GM19438 (cell line): Measurements from ENCODE around the gene MRPS35.
"Not testable (repeated sequence)": the region's sequence is repeated elsewhere in the genome, so short reads cannot be mapped to it uniquely, and the experiment has no call there.

Experiments used
- ATAC-seq: cut with Tn5 transposase; IDR thresholded peaks from one replicate; pipeline ENCODE4 v1.9.1; 2021; ENCODE audit warnings: low read depth; ENCODE audit not compliant: unreplicated experiment

The MRPS35 gene

GRCh38 chr12:27707216-27707615 is 3.4 kb upstream of the MRPS35 start:
- no peak for ATAC-seq

GRCh38 chr12:27709212-27709931 is 1.3 kb upstream of the MRPS35 start:
- ATAC-seq, result no peak

GRCh38 chr12:27709932-27710591 is 570 bp upstream of the MRPS35 start:
- peak; percentile 34 for ATAC-seq

- ATAC-seq, result no peak
These were observed 668 bp downstream of the MRPS35 start for GRCh38 chr12:27711317-27711682.

- ATAC-seq, result no peak
These were observed 1.3 kb downstream of the MRPS35 start for GRCh38 chr12:27711967-27712366.

GRCh38 chr12:27723212-27723611 is 12.6 kb downstream of the MRPS35 start:
- no peak for ATAC-seq

GRCh38 chr12:27730097-27730588 is 19.5 kb downstream of the MRPS35 start:
- ATAC-seq, result no peak

- ATAC-seq, result no peak
These were observed 21.6 kb downstream of the MRPS35 start for GRCh38 chr12:27732281-27732680.

- peak; percentile 70 for ATAC-seq
These were observed 22.5 kb downstream of the MRPS35 start for GRCh38 chr12:27733052-27733656.

- ATAC-seq, result no peak
These were observed 23.2 kb downstream of the MRPS35 start for GRCh38 chr12:27733791-27734190.

- not testable (repeated sequence) for ATAC-seq
These were observed 23.7 kb downstream of the MRPS35 start for GRCh38 chr12:27734321-27734720.

GRCh38 chr12:27743601-27744000 is 33.0 kb downstream of the MRPS35 start:
- no peak for ATAC-seq

GRCh38 chr12:27745734-27746133 is 35.1 kb downstream of the MRPS35 start:
- not testable (repeated sequence) for ATAC-seq

- ATAC-seq, result no peak
These were observed 36.6 kb downstream of the MRPS35 start for GRCh38 chr12:27747111-27747820.

GRCh38 chr12:27751386-27752047 is 40.9 kb downstream of the MRPS35 start:
- no peak for ATAC-seq

GRCh38 chr12:27754795-27755194 is 44.2 kb downstream of the MRPS35 start:
- ATAC-seq, result no peak

- ATAC-seq, result no peak
These were observed 46.1 kb downstream of the MRPS35 start for GRCh38 chr12:27756670-27757195.

GRCh38 chr12:27762757-27763156 is 52.1 kb downstream of the MRPS35 start:
- no peak for ATAC-seq

- ATAC-seq, result no peak
These were observed 56.0 kb downstream of the MRPS35 start for GRCh38 chr12:27766587-27766986.

- no peak for ATAC-seq
These were observed 58.6 kb downstream of the MRPS35 start for GRCh38 chr12:27769142-27769673.
